ENCODE results near the gene KLK3.

GRCh38 chr19:50882188-50882587, 27.5 kb downstream of the KLK3 start:
- TF ChIP-seq CTCF (IDR thresholded peaks at IDR 0.05) (no peak), POLR2A (IDR thresholded peaks at IDR 0.05) (no peak)

All from esophagus squamous epithelium (tissue), 4 donors.